Smooth muscle cell (in vitro differentiated cells): ENCODE measurements around the gene HNRNPK. TPM values are rescaled to one million over a fixed set of nuclear protein-coding genes. Genes with fewer than 3 reads are reported as not detected.

Experiments used
- DNase-seq: peaks from one replicate; lab custom pipeline; 2025; ENCODE audit not compliant: unreplicated experiment; lab: John Stamatoyannopoulos, UW
- H2AFZ ChIP-seq: fragments of 200-600 bp; sonication (generic); 2 replicates; pipeline ENCODE4 v1.6.0; 2016; ENCODE audit warnings: antibody characterized with exemption, low read depth, mild to moderate bottlenecking
- H3F3A ChIP-seq: fragments of 200-600 bp; sonication (generic); 2 replicates; pipeline ENCODE4 v1.6.0; 2017; ENCODE audit warnings: antibody characterized with exemption, low read depth
- H3K27ac ChIP-seq: fragments of 200-600 bp; sonication (generic); 2 replicates; pipeline ENCODE4 v1.5.1; 2016; ENCODE audit warnings: low read depth, mild to moderate bottlenecking
- H3K27me3 ChIP-seq: fragments of 200-600 bp; sonication (generic); 2 replicates; pipeline ENCODE4 v1.6.1; 2016; ENCODE audit warnings: low read depth, mild to moderate bottlenecking
- H3K36me3 ChIP-seq: fragments of 200-600 bp; sonication (generic); 2 replicates; pipeline ENCODE4 v1.5.1; 2016; ENCODE audit warnings: low read depth
- H3K4me1 ChIP-seq: fragments of 200-600 bp; sonication (generic); 2 replicates; pipeline ENCODE4 v1.5.1; 2016; ENCODE audit warnings: low read depth
- H3K4me2 ChIP-seq: fragments of 200-600 bp; sonication (generic); 2 replicates; pipeline ENCODE4 v1.6.0; 2016; ENCODE audit warnings: mild to moderate bottlenecking
- H3K4me3 ChIP-seq: fragments of 200-600 bp; sonication (generic); 2 replicates; pipeline ENCODE4 v1.5.1; 2016; ENCODE audit warnings: mild to moderate bottlenecking
- H3K79me2 ChIP-seq: fragments of 200-600 bp; sonication (generic); 2 replicates; pipeline ENCODE4 v1.6.0; 2016; ENCODE audit warnings: low read depth, mild to moderate bottlenecking
- H3K9ac ChIP-seq: fragments of 200-600 bp; sonication (generic); 2 replicates; pipeline ENCODE4 v1.6.0; 2016; ENCODE audit warnings: low read depth
- H3K9me3 ChIP-seq: fragments of 200-600 bp; sonication (generic); replicated peaks from 2 replicates; pipeline ENCODE4 v1.5.1; 2016; ENCODE audit warnings: low read depth
- H4K20me1 ChIP-seq: fragments of 200-600 bp; sonication (generic); 2 replicates; pipeline ENCODE4 v1.6.0; 2016; ENCODE audit warnings: low read depth
- CTCF ChIP-seq: fragments of 200-600 bp; sonication (generic); IDR thresholded peaks from 2 replicates; pipeline ENCODE4 v1.5.1; 2017; ENCODE audit warnings: borderline replicate concordance, mild to moderate bottlenecking, antibody characterized with exemption; ENCODE audit not compliant: insufficient read depth, poor library complexity, severe bottlenecking
- WGBS: methylation state at CpG from one replicate; pipeline ENCODE4 v1.1.7; 2016; ENCODE audit warnings: low lambda C conversion rate; 5-methylcytosine and 5-hydroxymethylcytosine counted together
- polyA plus RNA-seq: library from polyadenylated mRNA; unstranded; fragments of >200 nt; fragmentation: Nextera tagmentation; extraction: Ambion mirVana; gene quantifications from 2 replicates; pipeline ENCODE4 v1.2.1, GENCODE V29; 2016
- total RNA-seq: library from RNA; depleted of rRNA; stranded (reverse); fragments of >200 nt; gene quantifications from 2 replicates; pipeline ENCODE4 v1.2.3, GENCODE V29; 2014

Gene HNRNPK
- total and polyA plus RNA-seq, 2 experiments from 2014 or later: 468 to 584 TPM

- DNase-seq: no peak
- 12% methylated on average over 1 of the region's 1 CpG for WGBS
- peak overlapping the region; percentile 5 for H2AFZ ChIP-seq
Observed at GRCh38 chr9:83937861-83938455, 42.1 kb downstream of the HNRNPK start.

GRCh38 chr9:83936523-83936922 is 43.5 kb downstream of the HNRNPK start:
- no peaks in the 10 kb centered on the region for H4K20me1 ChIP-seq
- no peak overlapping the region for H3K9ac ChIP-seq
- H3K4me2 ChIP-seq: no peak overlapping the region
- H2AFZ ChIP-seq: no peak overlapping the region
- no peak overlapping the region for H3K27ac ChIP-seq
- no peaks in the 10 kb centered on the region for H3K36me3 ChIP-seq
- WGBS: 90% methylated on average over 6 of the region's 6 CpGs
- H3K27me3 ChIP-seq: no peaks in the 10 kb centered on the region
- H3K4me1 ChIP-seq: peaks cover 18% of the 10 kb centered on the region
- H3K79me2 ChIP-seq: no peaks in the 10 kb centered on the region
- DNase-seq: no peak
- no peak overlapping the region for H3K4me3 ChIP-seq
- no peaks in the 10 kb centered on the region for H3F3A ChIP-seq
- H3K9me3 ChIP-seq: no peaks in the 10 kb centered on the region
- TF ChIP-seq CTCF: no peak

More at GRCh38 chr9:83937861-83938455, 42.1 kb downstream of the HNRNPK start:
- peak; percentile 66 for TF ChIP-seq CTCF
- H3K79me2 ChIP-seq: no peaks in the 10 kb centered on the region
- H3F3A ChIP-seq: no peaks in the 10 kb centered on the region
- H4K20me1 ChIP-seq: no peaks in the 10 kb centered on the region
- H3K27ac ChIP-seq: no peak overlapping the region
- no peaks in the 10 kb centered on the region for H3K9me3 ChIP-seq
- no peaks in the 10 kb centered on the region for H3K27me3 ChIP-seq
- H3K4me2 ChIP-seq: no peak overlapping the region
- H3K4me3 ChIP-seq: no peak overlapping the region
- H3K9ac ChIP-seq: no peak overlapping the region
- H3K36me3 ChIP-seq: no peaks in the 10 kb centered on the region
- peaks cover 18% of the 10 kb centered on the region for H3K4me1 ChIP-seq

- Histone ChIP-seq H2AFZ (no peak overlapping the region), H3K4me3 (no peak overlapping the region), H3K79me2 (no peaks in the 10 kb centered on the region), H3K9ac (no peak overlapping the region), H3F3A (no peaks in the 10 kb centered on the region), H3K27ac (no peak overlapping the region), H3K4me1 (peaks cover 18% of the 10 kb centered on the region), H3K36me3 (no peaks in the 10 kb centered on the region), H4K20me1 (no peaks in the 10 kb centered on the region), H3K27me3 (no peaks in the 10 kb centered on the region), H3K9me3 (no peaks in the 10 kb centered on the region), H3K4me2 (no peak overlapping the region)
- DNase-seq: no peak
- TF ChIP-seq CTCF: no peak
- WGBS: 65% methylated on average over 3 of the region's 3 CpGs
Observed at GRCh38 chr9:83935276-83935935, 44.6 kb downstream of the HNRNPK start.
